IPS DF 4.7 (cell line): Measurements from ENCODE around the gene EDIL3.
"Not testable (repeated sequence)": the region's sequence is repeated elsewhere in the genome, so short reads cannot be mapped to it uniquely, and the experiment has no call there.

Source experiments
- DNase-seq: peaks from one replicate; pipeline ENCODE4 v3.0.0-alpha.2; 2013; ENCODE audit warnings: low spot score; ENCODE audit errors: extremely low read depth

EDIL3 gene

DNA sequence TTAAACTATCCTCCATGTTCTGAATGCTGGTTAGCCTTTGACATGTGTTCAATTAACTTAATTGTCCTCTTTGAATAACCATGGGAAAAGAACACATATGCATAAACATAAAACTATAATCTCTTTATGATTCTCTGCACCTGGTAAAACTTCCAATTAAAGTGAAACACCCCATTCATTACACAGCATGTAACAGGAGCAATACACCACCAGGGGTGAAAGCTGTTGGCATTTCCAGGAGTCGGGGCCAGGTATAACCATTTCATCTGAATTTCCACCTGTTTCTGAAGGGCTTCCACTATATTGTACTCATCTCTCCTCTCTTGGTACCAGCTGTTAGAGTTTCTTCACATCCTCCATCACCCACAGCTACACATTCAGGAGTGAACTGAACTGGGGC, 303.8 kb downstream of the EDIL3 start:
- no peak for DNase-seq

DNA sequence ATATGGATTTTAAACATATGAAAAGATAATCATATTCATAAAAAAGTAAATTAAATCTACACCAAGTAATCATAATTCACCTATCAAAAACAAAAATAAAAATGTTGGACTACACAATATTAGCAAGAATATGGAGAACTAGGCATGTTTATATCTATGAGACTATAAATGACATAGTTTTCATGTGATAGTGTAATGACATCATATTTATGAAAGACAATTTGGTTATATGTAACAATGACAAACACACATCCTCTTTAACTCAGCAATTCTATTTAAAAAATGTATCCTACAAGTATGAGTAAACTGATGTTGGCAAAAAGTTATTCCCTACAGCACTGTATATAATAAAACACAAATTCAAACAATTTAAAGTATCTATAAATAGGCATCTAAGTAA, 312.3 kb downstream of the EDIL3 start:
- DNase-seq, result no peak

DNA sequence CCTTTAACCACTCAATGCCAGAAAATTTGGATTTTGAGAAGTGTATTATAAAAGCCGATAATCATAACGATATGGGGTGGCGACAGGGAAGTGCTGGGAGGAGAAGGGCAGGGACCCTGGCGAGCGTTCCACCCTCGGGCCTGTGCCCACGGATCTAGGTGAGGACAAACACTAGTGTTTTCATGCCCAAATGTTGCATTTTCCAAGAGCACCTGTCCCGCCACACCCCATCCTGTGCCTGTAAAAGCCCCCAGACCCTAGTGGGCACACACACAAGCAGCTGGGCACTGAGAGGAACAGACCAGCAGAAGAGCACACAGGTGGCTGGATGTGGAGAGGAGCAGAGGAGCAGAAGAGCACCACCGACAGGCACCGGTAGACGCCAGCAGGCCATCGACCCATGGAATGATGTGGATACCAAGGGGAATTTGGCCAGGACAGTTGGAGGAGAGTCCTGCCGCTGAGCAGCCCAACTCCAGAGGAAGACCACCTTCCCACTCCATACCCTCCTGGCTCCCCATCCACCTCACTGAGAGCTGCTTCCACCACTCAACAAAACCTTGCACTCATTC, 315.0 kb downstream of the EDIL3 start:
- DNase-seq, result no peak

DNA sequence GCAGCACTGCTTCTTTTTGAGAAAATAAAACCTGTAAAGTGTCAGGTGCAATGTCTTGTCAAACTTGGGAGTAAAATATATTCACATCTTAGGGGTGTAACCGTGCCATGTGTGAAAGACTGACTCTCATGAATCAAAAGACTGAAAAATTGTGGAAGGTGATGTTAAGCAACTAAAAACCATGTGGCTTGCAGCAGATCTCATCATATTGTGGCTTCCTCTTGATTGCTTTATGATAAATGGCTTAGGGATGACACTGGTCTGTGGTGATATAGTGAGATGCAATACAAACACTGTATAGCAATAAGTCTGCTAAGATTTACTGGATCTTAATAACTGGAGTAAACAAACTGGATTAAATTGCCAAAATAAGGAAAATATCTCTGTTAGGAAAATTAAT, 321.6 kb downstream of the EDIL3 start:
- no peak for DNase-seq

DNA sequence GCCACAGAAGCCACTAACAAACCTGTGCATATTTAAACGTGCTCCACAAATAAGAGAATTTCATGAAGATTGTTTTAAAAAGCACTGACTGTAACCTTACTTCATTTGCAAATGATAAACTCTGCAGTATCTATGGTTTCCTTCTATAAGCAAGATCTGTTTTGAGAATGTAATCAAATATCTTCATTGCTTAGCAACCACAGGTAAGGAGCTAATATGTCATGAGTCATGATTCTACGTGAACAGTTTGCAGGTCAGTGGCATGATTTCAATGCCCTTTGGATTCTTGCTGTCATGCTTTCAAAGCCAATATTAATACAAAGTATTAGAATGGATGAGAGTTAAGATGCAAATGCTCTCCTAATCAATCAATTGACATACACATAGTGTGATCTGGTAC, 325.0 kb downstream of the EDIL3 start:
- no peak for DNase-seq

DNA sequence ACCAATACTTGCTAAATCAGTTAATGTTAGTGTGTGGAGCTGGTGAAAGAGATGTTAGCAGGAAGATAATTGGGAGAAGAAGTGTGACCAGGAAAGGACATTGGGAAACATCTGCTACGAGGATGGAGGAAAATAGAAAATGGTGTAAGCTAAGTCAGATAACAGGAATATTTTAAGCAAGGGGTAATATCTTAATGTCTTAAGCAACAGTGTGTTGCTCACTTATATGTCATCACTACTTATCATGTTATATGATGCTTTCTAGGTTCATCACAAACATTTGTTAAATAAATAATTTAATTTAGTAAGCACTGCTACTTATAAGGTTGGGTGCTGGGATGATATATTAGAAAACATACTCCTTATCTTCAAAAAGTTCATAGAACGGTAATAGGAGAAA, 326.1 kb downstream of the EDIL3 start:
- no peak for DNase-seq

DNA sequence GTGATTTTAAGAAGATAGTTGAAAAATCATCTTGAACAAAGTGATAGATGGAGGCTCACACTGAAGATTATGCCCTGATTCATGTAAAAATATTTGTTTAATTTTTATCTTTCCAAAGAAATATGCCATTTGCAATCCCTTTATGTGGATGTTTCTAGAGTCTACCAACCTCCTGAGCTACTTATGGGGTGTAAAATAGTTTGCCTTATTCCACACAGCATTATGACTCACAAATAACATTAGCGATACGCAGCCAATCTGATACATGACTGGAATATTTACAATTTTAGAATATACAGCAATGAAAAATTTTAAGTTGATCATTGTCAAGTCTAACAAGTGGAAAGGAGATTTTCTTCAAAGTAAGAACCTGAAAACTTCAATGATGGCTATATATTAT, 327.5 kb downstream of the EDIL3 start:
- DNase-seq, result no peak

DNA sequence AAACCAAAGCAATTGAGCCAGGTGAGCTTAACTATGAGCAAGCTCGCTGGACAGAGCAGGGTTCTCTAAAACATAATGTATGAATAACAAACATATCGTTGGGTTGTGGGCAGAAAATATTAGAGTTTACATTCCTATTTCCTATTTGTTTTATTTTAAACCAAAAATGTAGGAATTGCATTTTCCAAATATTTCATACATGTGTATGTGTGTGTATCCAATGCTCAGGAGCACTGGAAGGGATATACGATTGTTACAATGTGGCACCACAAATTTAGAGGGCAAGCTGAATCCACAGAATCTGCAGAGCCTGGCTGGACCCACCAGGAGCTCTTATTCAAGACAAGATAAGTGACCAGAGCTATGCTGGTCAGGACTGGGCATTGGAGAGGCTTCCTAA, 338.7 kb downstream of the EDIL3 start:
- no peak for DNase-seq

DNA sequence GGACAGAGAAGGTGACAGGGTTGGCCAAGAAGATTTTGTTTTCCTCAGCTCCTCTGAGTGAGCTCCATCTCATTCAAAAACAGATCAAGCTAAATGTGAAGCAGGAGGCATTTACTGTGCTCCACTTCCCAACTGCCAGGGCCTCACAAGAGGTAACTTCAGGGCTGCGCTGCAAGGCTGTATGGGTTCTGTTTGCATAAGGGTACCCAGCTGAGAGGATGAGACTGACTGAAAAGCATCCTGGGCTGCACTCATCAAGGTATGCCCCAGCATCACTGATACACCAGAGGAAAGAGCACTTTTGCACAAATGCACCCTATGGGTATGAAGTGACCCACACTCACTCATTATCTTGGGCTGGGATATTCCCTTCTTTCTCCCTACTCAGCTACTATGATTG, 347.8 kb downstream of the EDIL3 start:
- no peak for DNase-seq

DNA sequence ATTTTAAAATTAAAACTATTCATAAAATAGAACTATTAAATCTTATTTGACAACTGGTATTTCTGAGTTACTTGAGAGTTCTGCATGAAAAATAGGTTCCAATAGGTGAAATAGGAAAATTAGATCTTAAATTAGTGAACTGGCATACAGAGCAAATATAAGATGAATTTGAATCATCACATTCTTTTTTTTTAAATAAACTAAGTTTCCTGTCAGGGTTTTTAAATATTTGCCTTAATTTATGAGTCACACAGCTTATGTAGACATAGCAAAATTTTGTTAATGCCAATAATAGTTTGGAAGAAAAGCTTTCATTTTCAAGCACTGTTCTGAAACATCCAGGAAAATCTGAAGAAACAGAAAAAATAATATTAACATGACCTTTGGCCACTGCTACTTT, 352.4 kb downstream of the EDIL3 start:
- no peak for DNase-seq

DNA sequence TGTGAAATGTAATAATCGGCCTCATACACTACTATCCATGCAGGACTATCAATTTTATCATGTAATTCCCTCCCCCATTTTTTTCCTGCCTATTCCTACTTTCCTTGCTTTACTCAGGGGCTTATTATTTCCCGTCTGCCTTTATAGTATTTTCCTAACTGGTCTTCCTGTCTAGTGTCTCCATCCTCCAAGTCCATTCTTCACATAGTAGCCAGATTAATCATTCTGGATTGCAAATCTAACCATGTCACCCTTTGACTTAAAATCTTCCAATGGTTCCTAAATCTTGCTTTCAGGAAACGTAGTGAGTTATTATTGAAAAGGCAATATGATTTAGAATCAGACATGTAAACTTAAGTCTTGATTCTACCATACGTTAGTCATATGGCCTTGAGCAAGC, 356.6 kb downstream of the EDIL3 start:
- DNase-seq, result no peak

DNA sequence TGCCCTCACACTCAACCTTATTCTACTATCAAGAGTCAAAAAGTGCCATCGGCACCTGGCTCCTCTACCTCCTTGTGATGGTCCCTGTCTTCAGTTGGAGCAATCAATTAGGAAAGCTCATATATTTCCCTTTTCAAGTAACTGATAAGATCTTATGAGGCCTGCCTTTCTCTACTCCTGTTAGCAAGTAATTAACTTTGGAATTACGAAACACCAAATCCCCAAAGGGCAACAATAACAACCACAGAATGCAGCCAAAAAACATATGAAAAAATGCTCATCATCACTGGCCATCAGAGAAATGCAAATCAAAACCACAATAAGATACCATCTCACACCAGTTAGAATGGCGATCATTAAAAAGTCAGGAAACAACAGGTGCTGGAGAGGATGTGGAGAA, 366.2 kb downstream of the EDIL3 start:
- DNase-seq, result not testable (repeated sequence)

DNA sequence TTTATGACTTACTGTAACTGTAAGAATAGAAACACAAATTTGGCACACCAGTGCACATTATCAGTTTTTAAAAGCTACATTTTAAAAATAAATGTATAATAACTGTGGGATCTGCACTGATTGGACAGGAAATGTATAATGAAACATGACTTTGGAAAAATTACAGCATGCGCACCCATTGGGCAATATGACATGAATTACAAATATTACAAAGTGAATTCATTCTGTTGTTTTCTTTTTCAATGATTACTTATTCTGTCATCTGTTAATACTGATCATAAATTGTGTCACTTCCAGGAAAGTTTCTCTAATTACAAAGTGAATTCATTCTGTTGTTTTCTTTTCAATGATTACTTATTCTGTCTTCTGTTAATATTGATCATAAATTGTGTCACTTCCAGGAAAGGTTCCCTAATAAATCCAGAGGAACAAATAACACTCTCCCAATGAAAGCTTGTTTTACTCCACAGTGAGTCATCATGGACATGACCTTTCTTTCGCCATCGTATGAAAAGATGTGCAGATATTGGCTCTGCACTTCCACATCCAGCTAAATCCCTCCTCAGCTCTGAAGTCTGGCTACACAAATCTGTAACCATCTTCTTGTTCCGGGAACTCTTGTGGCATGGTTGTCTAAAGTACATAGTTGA, 367.0 kb downstream of the EDIL3 start:
- DNase-seq, result no peak

DNA sequence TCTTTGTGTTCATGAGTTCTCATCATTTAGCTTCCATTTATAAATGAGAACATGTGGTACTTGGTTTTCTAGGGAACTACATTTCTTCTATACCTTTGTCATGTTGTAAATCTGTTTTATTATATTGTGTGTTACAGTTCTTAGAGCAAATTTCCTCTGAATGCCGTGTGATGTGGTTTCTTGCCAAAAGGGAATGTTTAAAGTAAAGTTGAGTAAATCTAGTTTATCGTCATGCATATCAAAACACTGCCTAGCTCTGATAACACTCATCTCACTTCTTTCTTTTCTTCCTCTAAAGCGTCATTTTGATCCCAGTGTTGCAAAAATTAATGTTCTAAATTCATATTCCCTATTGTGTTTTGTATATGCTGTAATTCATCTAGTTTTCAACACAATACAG, 368.6 kb downstream of the EDIL3 start:
- DNase-seq, result no peak

DNA sequence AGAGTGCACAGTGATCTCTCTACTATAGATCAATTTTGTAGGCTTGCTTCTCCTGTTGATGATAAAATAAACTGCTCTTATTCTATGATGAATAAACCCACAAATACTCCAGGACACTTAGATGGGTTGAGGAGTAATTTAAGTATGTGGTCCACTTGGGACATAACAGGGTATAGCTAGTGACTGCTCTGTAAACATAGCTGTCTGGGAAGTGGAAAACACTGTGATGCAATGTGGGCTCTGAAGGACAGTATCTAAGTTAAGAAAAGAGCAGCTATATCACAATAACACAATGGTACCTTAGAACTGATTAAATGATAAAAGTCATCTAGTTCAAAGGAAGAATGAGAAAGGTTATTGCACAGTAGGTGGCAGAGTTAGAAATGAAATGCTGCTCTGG, 369.7 kb downstream of the EDIL3 start:
- DNase-seq, result no peak

DNA sequence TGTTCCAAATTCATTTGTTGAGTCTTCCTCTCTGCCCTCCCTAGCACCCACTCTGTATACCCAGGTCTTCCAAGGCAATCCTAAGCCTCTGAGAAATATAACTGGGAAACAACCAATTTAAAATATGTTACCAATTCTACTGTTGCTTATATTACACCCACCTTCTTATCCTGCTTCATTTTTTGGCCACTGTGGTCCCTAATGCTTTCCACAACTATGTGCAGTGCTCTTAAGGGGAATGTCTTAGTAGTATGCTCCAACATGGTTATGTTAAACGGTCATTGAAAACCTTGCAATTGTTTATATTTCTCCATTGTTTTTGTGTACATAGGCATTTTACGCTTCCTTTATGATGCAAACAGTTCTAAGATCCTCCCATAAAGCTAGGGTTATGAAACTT, 390.9 kb downstream of the EDIL3 start:
- no peak for DNase-seq

DNA sequence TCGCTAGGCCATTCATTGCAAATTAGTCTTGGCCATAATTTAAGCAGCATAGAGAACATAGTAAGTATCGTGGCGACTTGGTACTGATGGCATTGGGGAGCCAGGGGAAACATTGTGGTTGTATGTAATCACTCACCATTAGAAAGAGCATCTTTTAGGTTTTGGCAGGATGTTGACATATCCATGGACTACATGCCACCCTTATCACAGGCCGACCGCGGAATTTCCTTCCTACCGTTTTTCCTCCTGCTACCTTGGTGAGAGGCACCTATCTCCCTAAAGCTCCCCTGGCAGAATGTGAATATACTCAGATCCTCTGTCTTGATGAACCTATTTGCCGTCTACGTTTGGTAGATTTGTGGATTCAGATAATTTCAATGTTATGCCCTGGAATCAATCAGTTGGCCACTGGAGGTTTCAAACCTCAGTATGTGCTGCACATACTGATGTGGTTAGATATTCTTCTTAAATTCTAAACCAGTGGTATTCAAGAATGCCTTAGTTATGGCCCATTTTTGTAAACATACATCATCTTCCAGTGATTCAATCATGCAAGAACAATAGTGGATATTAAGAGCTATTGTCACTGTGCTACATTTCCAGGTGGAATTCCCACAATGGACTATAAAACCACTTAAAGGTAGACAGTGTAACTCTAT, 393.0 kb downstream of the EDIL3 start:
- DNase-seq, result no peak

DNA sequence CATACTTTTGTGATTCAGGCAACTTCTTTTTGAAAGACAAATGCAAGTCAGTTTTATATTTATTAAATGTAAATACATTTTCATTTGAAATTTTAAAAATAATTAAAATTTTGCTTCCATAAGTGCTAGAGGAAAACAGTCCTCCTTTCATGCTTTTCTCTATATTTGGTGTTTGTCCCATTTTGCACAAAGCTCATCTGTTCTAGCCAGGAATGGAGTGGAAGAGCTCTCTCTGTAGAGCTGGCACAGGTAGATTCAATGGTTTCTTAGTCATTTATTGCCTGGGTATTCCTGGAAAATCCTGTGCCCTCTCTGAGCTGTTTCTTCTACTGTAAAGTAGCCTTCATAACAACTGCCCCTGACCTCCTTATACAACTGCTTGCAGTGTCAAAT, 396.4 kb downstream of the EDIL3 start:
- DNase-seq, result no peak

DNA sequence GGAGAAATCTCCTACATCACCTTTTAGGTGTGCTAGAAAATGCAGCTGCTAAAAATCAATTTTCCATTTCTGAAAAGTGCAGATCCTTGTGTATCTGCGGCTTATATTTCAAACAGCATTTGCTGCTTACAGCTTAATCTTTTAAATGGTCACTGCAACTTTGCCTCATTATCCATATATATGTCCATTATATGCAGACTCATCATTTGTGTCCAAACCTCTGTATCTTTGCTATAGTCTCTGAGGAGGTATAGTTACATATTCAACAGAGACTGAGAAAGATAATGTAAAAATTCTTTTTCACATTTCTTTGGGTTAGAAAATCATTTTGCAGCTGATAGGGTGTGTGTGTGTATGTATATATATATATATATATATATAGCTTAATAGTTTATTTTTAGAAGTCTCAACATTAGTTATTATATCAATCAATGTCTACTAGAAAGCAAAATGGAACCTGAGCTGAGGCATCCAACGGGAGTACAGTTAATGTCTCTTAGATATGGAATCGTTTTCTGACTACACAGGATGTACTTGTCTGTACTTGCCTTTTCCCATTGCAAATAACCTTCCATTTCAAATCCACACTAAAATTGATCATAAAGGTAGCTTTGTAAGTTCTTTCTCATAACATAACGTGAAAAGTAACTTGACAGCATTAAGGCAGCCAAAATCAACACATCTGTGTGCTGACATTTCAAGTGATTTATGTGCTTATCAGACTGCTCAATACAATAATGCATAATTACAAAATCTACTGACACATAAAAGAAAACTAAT, 397.0 kb downstream of the EDIL3 start:
- no peak for DNase-seq

DNA sequence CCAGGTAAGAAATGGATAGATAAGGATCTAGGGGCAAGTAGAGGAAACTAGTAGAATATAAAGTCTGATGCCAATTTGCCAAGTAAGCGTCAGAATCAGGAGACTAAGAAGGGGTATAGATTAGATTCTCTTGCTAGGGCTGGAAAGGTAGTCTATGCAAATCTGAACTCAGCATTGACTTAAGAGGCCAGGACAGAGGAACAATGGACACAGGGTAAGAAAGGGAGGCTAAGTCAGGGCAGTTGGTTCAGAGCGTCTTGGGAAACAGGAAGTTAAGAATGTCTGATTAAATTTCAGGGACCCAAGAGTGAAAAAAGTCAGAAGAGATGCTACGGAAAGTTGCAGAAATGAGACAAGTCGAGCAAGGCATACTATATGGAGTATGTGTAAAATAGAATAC, 400.8 kb downstream of the EDIL3 start:
- no peak for DNase-seq

DNA sequence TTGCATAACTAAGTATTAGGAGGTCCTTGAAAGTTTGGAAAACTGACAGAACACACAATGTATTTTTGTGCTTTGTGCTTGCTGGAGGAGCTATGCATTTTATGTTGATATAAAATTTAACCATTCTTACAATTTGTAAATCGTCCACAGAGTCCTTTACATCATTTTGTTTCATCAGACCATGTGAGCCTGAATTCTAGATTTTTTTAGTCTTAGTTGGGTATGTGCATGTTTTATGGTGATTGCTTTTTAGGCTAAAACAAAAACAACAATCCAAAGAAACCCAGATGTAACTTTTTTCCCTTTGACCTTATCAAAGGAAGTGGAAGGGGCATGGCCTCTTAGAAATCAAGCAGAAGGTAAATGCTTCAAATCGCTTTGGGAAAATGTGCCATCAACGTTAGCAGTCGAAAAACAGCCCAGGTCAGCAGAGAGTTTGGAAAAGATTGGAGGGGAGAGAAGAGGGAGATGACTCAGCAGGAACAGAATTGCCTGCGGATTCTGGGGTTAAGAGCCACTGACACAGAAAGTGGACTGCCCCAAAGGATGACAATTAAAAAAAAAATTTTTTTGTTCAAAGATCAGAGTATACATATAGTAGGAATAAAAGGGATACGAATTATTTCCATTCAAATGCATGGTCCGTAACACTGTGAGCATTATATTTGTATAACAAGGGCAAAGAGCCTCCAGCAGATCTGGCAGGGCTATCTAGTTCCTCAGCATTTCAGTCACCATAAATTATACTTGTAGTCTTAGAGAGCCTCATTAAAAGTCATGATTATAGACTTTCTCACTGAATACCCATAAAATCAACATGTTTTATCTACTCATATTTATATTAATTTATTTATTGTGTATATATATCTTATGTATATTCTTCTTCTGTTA, 410.5 kb downstream of the EDIL3 start:
- no peak for DNase-seq
